PC-9 (cell line): ENCODE measurements around the gene CYFIP1. TPM values are rescaled to one million over a fixed set of nuclear protein-coding genes. Genes with fewer than 3 reads are reported as not detected.

Experiments used
- BruUV-seq: library from RNA; stranded (reverse); fragments of 400-500 nt; replicated peaks from 2 replicates; lab custom pipeline; 2021; lab: Mats Ljungman, UMichigan
- CTCF ChIA-PET: fragments of 300-600 bp; sonication (Branson Sonifier 250); formaldehyde crosslinking; loops from one replicate; lab custom pipeline; 2022; ENCODE audit warnings: antibody characterized with exemption; lab: Charles Lee
- POLR2A ChIA-PET: fragments of 300-600 bp; sonication (Branson Sonifier 250); formaldehyde crosslinking; loops from one replicate; lab custom pipeline; 2022; ENCODE audit warnings: antibody characterized with exemption; ENCODE audit not compliant: unreplicated experiment; lab: Charles Lee
- DNase-seq, 2 experiments: peaks; one replicate each; pipeline versions ENCODE4 v3.0.0 to v3.0.0-alpha.2; 2015 to 2022; ENCODE audit warnings: mixed read lengths in 1 of 2
- H2AFZ ChIP-seq: fragments of 200-600 bp; sonication (generic); 2 replicates; pipeline ENCODE4 v1.8.1; 2017; ENCODE audit warnings: antibody characterized with exemption
- H3F3A ChIP-seq: fragments of 200-600 bp; sonication (generic); 2 replicates; pipeline ENCODE4 v1.8.1; 2017; ENCODE audit warnings: antibody characterized with exemption, mild to moderate bottlenecking, low read depth; ENCODE audit not compliant: insufficient read depth
- H3K27ac ChIP-seq: fragments of 200-600 bp; sonication (generic); 2 replicates; pipeline ENCODE4 v1.6.1; 2016; ENCODE audit warnings: mixed run types
- H3K27me3 ChIP-seq: fragments of 200-600 bp; sonication (generic); 2 replicates; pipeline ENCODE4 v1.6.1; 2016; ENCODE audit warnings: low read depth, mixed run types; ENCODE audit not compliant: insufficient read depth
- H3K36me3 ChIP-seq: fragments of 200-600 bp; sonication (generic); 2 replicates; pipeline ENCODE4 v1.6.1; 2016; ENCODE audit warnings: low read depth, mixed run types
- H3K4me1 ChIP-seq: fragments of 200-600 bp; sonication (generic); replicated peaks from 2 replicates; pipeline ENCODE4 v1.6.1; 2016; ENCODE audit warnings: mixed run types; ENCODE audit not compliant: insufficient read depth
- H3K4me2 ChIP-seq: fragments of 200-600 bp; sonication (generic); 2 replicates; pipeline ENCODE4 v1.6.1; 2017; ENCODE audit warnings: mixed run types
- H3K4me3 ChIP-seq: fragments of 200-600 bp; sonication (generic); 2 replicates; pipeline ENCODE4 v1.6.1; 2016; ENCODE audit warnings: mixed run types
- H3K79me2 ChIP-seq: fragments of 200-600 bp; sonication (generic); 2 replicates; pipeline ENCODE4 v1.6.1; 2017; ENCODE audit warnings: low read depth, mixed run types
- H3K9me2 ChIP-seq: fragments of 200-600 bp; sonication (generic); 2 replicates; pipeline ENCODE4 v1.8.1; 2017; ENCODE audit warnings: mild to moderate bottlenecking; ENCODE audit not compliant: insufficient read depth
- H3K9me3 ChIP-seq: fragments of 200-600 bp; sonication (generic); 2 replicates; pipeline ENCODE4 v1.8.1; 2016; ENCODE audit warnings: low read depth; ENCODE audit not compliant: insufficient read depth
- H4K20me1 ChIP-seq: fragments of 200-600 bp; sonication (generic); 2 replicates; pipeline ENCODE4 v1.8.1; 2017; ENCODE audit not compliant: insufficient read depth
- EZH2 ChIP-seq: fragments of 200-600 bp; sonication (generic); IDR thresholded peaks from 2 replicates; pipeline ENCODE4 v1.8.0; 2017; ENCODE audit warnings: antibody characterized with exemption, low read depth
- intact Hi-C: fragments of 100-400 bp; cut with micrococcal nuclease; formaldehyde crosslinking; loops from one replicate; pipeline ENCODE4 v1.10.0; 2022; ENCODE audit not compliant: unreplicated experiment
- total RNA-seq: library from RNA; stranded (reverse); gene quantifications from 2 replicates; pipeline ENCODE4 v1.2.3, GENCODE V29; 2021
- TF ChIP-seq, protein P1 (sequence below): fragments of 200-600 bp; sonication (generic); conservative IDR thresholded peaks from 2 replicates; pipeline ENCODE4 v1.6.1; 2017; ENCODE audit warnings: mixed run types, antibody characterized with exemption, mild to moderate bottlenecking, moderate library complexity

CYFIP1 gene
- total RNA-seq, 1 experiment from 2014 or later = 114 TPM

DNA sequence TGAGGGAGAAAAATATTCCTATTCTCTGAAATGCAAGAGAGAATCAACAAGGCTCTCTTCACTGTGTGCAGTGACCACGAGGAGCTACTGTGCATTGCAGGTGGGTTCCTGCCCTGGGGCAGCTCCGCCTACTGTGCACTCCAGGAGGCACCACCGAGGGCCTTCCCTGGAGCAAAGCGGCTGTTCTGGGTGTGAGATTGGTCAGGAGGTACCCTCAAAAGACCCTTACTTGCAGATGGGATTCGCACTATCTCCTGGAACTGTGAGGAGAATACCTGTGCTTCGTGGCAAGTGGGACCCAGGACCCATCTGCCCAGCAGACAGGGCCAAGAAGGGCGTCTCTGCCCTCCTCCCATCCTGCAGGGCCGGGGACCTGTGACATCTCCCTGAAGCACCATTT, 68.9 kb downstream of the CYFIP1 start:
- BruUV-seq = no TSS peak
- no peaks in the 10 kb centered on the region for H3K27me3 ChIP-seq
- intact Hi-C loops = no loop called here
- no peaks in the 10 kb centered on the region for H3K4me1 ChIP-seq
- POLR2A ChIA-PET = no interaction called here
- no peaks in the 10 kb centered on the region for H4K20me1 ChIP-seq
- no peak overlapping the region for H3K4me3 ChIP-seq
- H3K27ac ChIP-seq = no peak overlapping the region
- CTCF ChIA-PET = no interaction called here
- TF ChIP-seq, protein P1, sequence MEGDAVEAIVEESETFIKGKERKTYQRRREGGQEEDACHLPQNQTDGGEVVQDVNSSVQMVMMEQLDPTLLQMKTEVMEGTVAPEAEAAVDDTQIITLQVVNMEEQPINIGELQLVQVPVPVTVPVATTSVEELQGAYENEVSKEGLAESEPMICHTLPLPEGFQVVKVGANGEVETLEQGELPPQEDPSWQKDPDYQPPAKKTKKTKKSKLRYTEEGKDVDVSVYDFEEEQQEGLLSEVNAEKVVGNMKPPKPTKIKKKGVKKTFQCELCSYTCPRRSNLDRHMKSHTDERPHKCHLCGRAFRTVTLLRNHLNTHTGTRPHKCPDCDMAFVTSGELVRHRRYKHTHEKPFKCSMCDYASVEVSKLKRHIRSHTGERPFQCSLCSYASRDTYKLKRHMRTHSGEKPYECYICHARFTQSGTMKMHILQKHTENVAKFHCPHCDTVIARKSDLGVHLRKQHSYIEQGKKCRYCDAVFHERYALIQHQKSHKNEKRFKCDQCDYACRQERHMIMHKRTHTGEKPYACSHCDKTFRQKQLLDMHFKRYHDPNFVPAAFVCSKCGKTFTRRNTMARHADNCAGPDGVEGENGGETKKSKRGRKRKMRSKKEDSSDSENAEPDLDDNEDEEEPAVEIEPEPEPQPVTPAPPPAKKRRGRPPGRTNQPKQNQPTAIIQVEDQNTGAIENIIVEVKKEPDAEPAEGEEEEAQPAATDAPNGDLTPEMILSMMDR = no peak
- no peak for TF ChIP-seq EZH2
- H3K4me2 ChIP-seq = no peak overlapping the region
- H3K36me3 ChIP-seq = 0 out of 2 replicates have a peak, but pooled peaks cover 3% of the 10 kb centered on the region
- no peaks in the 10 kb centered on the region for H3K9me3 ChIP-seq
- H3K9me2 ChIP-seq = no peaks in the 10 kb centered on the region
- H3F3A ChIP-seq = no peaks in the 10 kb centered on the region
- no peaks in the 10 kb centered on the region for H3K79me2 ChIP-seq
- no peak for DNase-seq
- H2AFZ ChIP-seq = no peak overlapping the region

DNA sequence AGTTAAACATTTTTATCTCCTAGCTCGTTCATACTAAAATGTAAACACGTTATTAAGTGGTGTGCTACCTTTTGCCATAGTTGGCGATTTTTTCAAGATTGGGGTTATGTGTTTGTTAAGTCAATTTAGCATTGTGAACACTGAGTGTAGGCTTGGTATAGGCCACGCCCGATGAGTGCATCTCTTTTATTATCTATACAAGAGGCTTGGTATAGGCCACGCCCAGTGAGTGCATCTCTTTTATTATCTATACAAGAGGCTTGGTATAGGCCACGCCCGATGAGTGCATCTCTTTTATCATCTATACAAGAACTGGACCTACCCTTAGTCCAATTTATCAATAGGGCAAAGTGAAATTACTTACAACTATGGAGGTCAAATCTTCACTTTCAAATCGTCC, 71.3 kb downstream of the CYFIP1 start:
- Histone ChIP-seq H3K4me3 (no peak overlapping the region), H3K79me2 (no peaks in the 10 kb centered on the region), H3K9me2 (no peaks in the 10 kb centered on the region), H3F3A (no peaks in the 10 kb centered on the region), H3K27ac (no peak overlapping the region), H3K4me2 (no peak overlapping the region), H3K27me3 (no peaks in the 10 kb centered on the region), H4K20me1 (no peaks in the 10 kb centered on the region), H2AFZ (no peak overlapping the region), H3K4me1 (no peaks in the 10 kb centered on the region), H3K36me3 (0 out of 2 replicates have a peak, but pooled peaks cover 3% of the 10 kb centered on the region), H3K9me3 (no peaks in the 10 kb centered on the region)
- POLR2A ChIA-PET = no interaction called here
- DNase-seq = no peak
- intact Hi-C loops = no loop called here
- no TSS peak for BruUV-seq
- CTCF ChIA-PET = no interaction called here
- TF ChIP-seq EZH2 = no peak
- TF ChIP-seq, protein P1 = no peak

DNA sequence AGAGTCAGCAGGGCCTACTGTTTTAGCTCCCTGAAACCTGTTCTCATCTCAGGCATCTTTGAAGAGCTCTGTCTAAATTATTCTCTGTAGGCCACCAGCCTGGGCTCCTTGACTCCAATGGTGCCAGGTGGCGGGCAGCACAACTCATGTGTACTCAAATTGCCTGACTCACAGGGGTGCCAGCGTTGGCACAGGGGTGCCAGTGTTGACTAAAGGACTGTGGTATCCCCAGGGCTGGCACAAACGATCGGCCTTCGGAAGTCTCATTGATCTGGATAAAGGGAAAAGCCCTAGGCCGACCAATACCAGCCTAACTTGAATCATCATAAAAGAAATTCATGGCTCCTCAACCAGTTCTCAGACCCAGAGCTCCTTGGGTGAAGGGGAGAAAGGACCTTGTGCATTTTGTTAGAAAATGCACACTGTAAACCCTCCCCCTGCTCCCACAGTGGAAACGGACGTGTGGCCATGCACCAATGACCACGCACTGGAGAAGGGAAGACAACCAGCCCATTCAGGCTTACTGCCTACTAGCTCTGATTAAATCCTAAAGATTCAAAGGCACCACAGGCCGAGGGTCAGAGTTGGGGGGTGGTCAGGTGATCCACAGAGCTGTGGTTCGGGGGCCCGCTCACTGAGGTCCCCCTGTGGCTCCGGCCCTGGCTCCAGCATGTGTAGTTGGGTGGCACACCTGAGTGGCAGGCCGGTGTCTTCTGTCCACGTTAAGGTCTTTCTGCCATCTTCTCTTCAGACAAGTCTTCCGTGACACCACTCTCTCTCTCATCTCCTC, 72.8 kb downstream of the CYFIP1 start:
- H3K79me2 ChIP-seq = no peaks in the 10 kb centered on the region
- POLR2A ChIA-PET = no interaction called here
- no peaks in the 10 kb centered on the region for H3K9me2 ChIP-seq
- intact Hi-C loops = no loop called here
- H3K27ac ChIP-seq = no peak overlapping the region
- H2AFZ ChIP-seq = no peak overlapping the region
- H3F3A ChIP-seq = no peaks in the 10 kb centered on the region
- DNase-seq = no peak
- TF ChIP-seq, protein P1 = no peak
- TF ChIP-seq EZH2 = no peak
- no peaks in the 10 kb centered on the region for H3K9me3 ChIP-seq
- H3K36me3 ChIP-seq = 0 out of 2 replicates have a peak, but pooled peaks cover 3% of the 10 kb centered on the region
- no peaks in the 10 kb centered on the region for H3K4me1 ChIP-seq
- no peaks in the 10 kb centered on the region for H4K20me1 ChIP-seq
- no peak overlapping the region for H3K4me3 ChIP-seq
- H3K4me2 ChIP-seq = no peak overlapping the region
- BruUV-seq = no TSS peak
- CTCF ChIA-PET = no interaction called here
- no peaks in the 10 kb centered on the region for H3K27me3 ChIP-seq
